H1 (cell line): Measurements from ENCODE around the gene SSU72. TPM values are rescaled to one million over a fixed set of nuclear protein-coding genes. Genes with fewer than 3 reads are reported as not detected.
A peak's percentile ranks its signal among the peaks of the same experiment; 100 is the strongest.

Experiments used
- CTCF ChIA-PET: fragments of 300-600 bp; sonication (Branson Sonifier 250); formaldehyde crosslinking; loops from one replicate; lab custom pipeline; 2021; ENCODE audit not compliant: partially characterized antibody; lab: Charles Lee
- POLR2A ChIA-PET: fragments of 300-600 bp; sonication (Branson Sonifier 250); formaldehyde crosslinking; loops from one replicate; lab custom pipeline; 2021; ENCODE audit warnings: inconsistent platforms; ENCODE audit not compliant: partially characterized antibody; lab: Charles Lee
- DNase-seq, 2 experiments: peaks; one replicate each; pipeline versions ENCODE4 v3.0.0 to v3.0.0-alpha.2; 2010 to 2022; ENCODE audit warnings: low spot score in 2 of 2, low read depth in 1 of 2, mixed read lengths in 1 of 2
- FAIRE-seq: peaks from 2 replicates; lab custom pipeline; 2011; peaks lifted over from hg19 to GRCh38; lab: Jason Lieb, UNC
- H2AFZ ChIP-seq: 2 replicates; pipeline ENCODE4 v1.8.1; 2012; ENCODE audit warnings: low read length, inconsistent platforms
- H2AK5ac ChIP-seq: 2 replicates; pipeline ENCODE4 v1.6.1; 2013; ENCODE audit warnings: low read depth, low read length
- H2BK120ac ChIP-seq: replicated peaks from 2 replicates; pipeline ENCODE3; 2013; ENCODE audit warnings: low read depth, low read length, inconsistent platforms
- H2BK12ac ChIP-seq: 2 replicates; pipeline ENCODE4 v1.6.1; 2013; ENCODE audit warnings: low read depth, low read length
- H2BK15ac ChIP-seq: 2 replicates; pipeline ENCODE4 v1.6.1; 2013; ENCODE audit warnings: low read length
- H2BK20ac ChIP-seq: 2 replicates; pipeline ENCODE4 v1.6.1; 2013; ENCODE audit warnings: low read length
- H2BK5ac ChIP-seq: 2 replicates; pipeline ENCODE4 v1.6.1; 2013; ENCODE audit warnings: low read depth, low read length
- H3K14ac ChIP-seq: 2 replicates; pipeline ENCODE4 v1.6.1; 2013; ENCODE audit warnings: inconsistent platforms; ENCODE audit not compliant: insufficient read length
- H3K18ac ChIP-seq: 2 replicates; pipeline ENCODE4 v1.6.1; 2013; ENCODE audit warnings: low read length; ENCODE audit errors: extremely low read depth
- H3K23ac ChIP-seq: 2 replicates; pipeline ENCODE4 v1.6.1; 2013; ENCODE audit warnings: inconsistent platforms; ENCODE audit not compliant: insufficient read length
- H3K23me2 ChIP-seq: 2 replicates; pipeline ENCODE4 v1.6.1; 2013; ENCODE audit warnings: low read depth, low read length
- H3K27ac ChIP-seq: 2 replicates; pipeline ENCODE4 v1.6.1; 2011; ENCODE audit warnings: low read depth, low read length, inconsistent platforms
- H3K27me3 ChIP-seq, 4 experiments: replicated peaks in 1 of 4; 1 replicate in 1 of 4; 2 replicates in 3 of 4; pipeline versions ENCODE4 v1.6.1 to v1.8.1; 2011 to 2013; ENCODE audit warnings: low read length in 3 of 4, mild to moderate bottlenecking in 3 of 4, inconsistent platforms in 2 of 4, mixed read lengths in 2 of 4, moderate library complexity in 1 of 4; ENCODE audit not compliant: control insufficient read depth in 3 of 4, insufficient read depth in 3 of 4; ENCODE audit errors: extremely low read depth in 1 of 4
- H3K36me3 ChIP-seq, 4 experiments: 2 replicates each; pipeline versions ENCODE4 v1.6.1 to v1.8.1; 2011 to 2013; ENCODE audit warnings: mild to moderate bottlenecking in 4 of 4, low read length in 3 of 4, moderate library complexity in 2 of 4, control low read depth in 1 of 4, inconsistent platforms in 1 of 4; ENCODE audit not compliant: insufficient read depth in 4 of 4, control insufficient read depth in 2 of 4
- H3K4ac ChIP-seq: replicated peaks from 2 replicates; pipeline ENCODE3; 2013; ENCODE audit warnings: low read length, low read depth, mixed read lengths, inconsistent platforms; ENCODE audit not compliant: insufficient read length
- H3K4me1 ChIP-seq, 4 experiments: replicated peaks in 1 of 4; 1 replicate in 1 of 4; 2 replicates in 3 of 4; pipeline versions ENCODE4 v1.6.1 to v1.8.1; 2011 to 2013; ENCODE audit warnings: low read length in 3 of 4, inconsistent platforms in 2 of 4, mixed read lengths in 1 of 4; ENCODE audit not compliant: insufficient read depth in 4 of 4, control insufficient read depth in 3 of 4
- H3K4me2 ChIP-seq, 2 experiments: 2 replicates each; pipeline versions ENCODE4 v1.6.1 to v1.8.1; 2011 to 2013; ENCODE audit warnings: low read depth in 2 of 2, low read length in 2 of 2, control low read depth in 1 of 2, inconsistent platforms in 1 of 2, mild to moderate bottlenecking in 1 of 2; ENCODE audit not compliant: insufficient read depth in 1 of 2
- H3K4me3 ChIP-seq, 4 experiments: fragments of 200-600, 300-600 bp in 1 of 4; sonication (generic), shearing (Covaris generic), sonication (Bioruptor Twin) in 1 of 4; 2 replicates each; pipeline versions ENCODE4 v1.5.1 to v1.8.1; 2011 to 2016; ENCODE audit warnings: low read length in 4 of 4, low read depth in 3 of 4, control low read depth in 2 of 4, inconsistent platforms in 2 of 4, mild to moderate bottlenecking in 2 of 4, mixed read lengths in 1 of 4, moderate library complexity in 1 of 4; ENCODE audit not compliant: insufficient read depth in 2 of 4; ENCODE audit errors: extremely low read depth in 1 of 4
- H3K56ac ChIP-seq: replicated peaks from 2 replicates; pipeline ENCODE3; 2013; ENCODE audit warnings: low read depth, mild to moderate bottlenecking, mixed read lengths, low read length, inconsistent platforms; ENCODE audit not compliant: insufficient read length
- H3K79me1 ChIP-seq: 2 replicates; pipeline ENCODE4 v1.6.1; 2013; ENCODE audit warnings: low read depth, low read length, control low read depth
- H3K79me2 ChIP-seq, 2 experiments: 2 replicates each; pipeline versions ENCODE4 v1.6.1 to v1.8.1; 2012 to 2013; ENCODE audit warnings: low read length in 2 of 2, mild to moderate bottlenecking in 2 of 2, inconsistent platforms in 1 of 2; ENCODE audit not compliant: insufficient read depth in 2 of 2, control insufficient read depth in 1 of 2
- H3K9ac ChIP-seq, 4 experiments: replicated peaks in 1 of 4; 1 replicate in 1 of 4; 2 replicates in 3 of 4; pipeline versions ENCODE4 v1.6.1 to v1.8.1; 2011 to 2013; ENCODE audit warnings: low read depth in 3 of 4, low read length in 3 of 4, control low read depth in 2 of 4, mild to moderate bottlenecking in 2 of 4, moderate library complexity in 2 of 4, inconsistent platforms in 1 of 4; ENCODE audit errors: extremely low read depth in 1 of 4
- H3K9me3 ChIP-seq, 2 experiments: 2 replicates each; pipeline versions ENCODE4 v1.6.1 to v1.8.1; 2012 to 2013; ENCODE audit warnings: mild to moderate bottlenecking in 2 of 2, moderate library complexity in 2 of 2, control low read depth in 1 of 2, inconsistent platforms in 1 of 2, low read depth in 1 of 2, low read length in 1 of 2, mixed read lengths in 1 of 2; ENCODE audit not compliant: insufficient read depth in 2 of 2
- H4K20me1 ChIP-seq, 2 experiments: replicated peaks in 1 of 2; 2 replicates each; pipeline versions ENCODE3 to v1.8.1; 2011 to 2013; ENCODE audit warnings: inconsistent platforms in 2 of 2, low read length in 2 of 2, mild to moderate bottlenecking in 1 of 2; ENCODE audit not compliant: insufficient read depth in 2 of 2, control insufficient read depth in 1 of 2
- H4K5ac ChIP-seq: 2 replicates; pipeline ENCODE4 v1.6.1; 2013; ENCODE audit warnings: low read length, low read depth, mixed read lengths, inconsistent platforms; ENCODE audit not compliant: insufficient read length
- H4K8ac ChIP-seq: 2 replicates; pipeline ENCODE4 v1.8.0; 2013; ENCODE audit warnings: mild to moderate bottlenecking, moderate library complexity, low read length, inconsistent platforms; ENCODE audit not compliant: insufficient read depth; ENCODE audit errors: extremely low read depth
- H4K91ac ChIP-seq: replicated peaks from 2 replicates; pipeline ENCODE3; 2013; ENCODE audit warnings: low read length, mixed read lengths, inconsistent platforms; ENCODE audit not compliant: insufficient read length
- CBX8 ChIP-seq: fragments of 300-800, 300-1000 bp; sonication (generic); IDR thresholded peaks from 2 replicates; pipeline ENCODE4 v1.7.1; 2016; ENCODE audit warnings: low read depth, low read length, borderline replicate concordance
- CHD2 ChIP-seq: IDR thresholded peaks from 2 replicates; pipeline ENCODE4 v1.6.1; 2012; ENCODE audit warnings: low read length, improper control_type of control experiment
- CTCF ChIP-seq, 3 experiments: IDR thresholded peaks; 1 replicate in 2 of 3; 2 replicates in 1 of 3; pipeline versions ENCODE4 v1.5.1 to v1.6.1; 2011; ENCODE audit warnings: low read length in 3 of 3, mild to moderate bottlenecking in 3 of 3, inconsistent platforms in 2 of 3, low read depth in 1 of 3, moderate library complexity in 1 of 3; ENCODE audit not compliant: insufficient read depth in 1 of 3; ENCODE audit errors: control extremely low read depth in 1 of 3
- HDAC6 ChIP-seq: IDR thresholded peaks from one replicate; pipeline ENCODE4 v1.7.1; 2012; ENCODE audit warnings: low read depth, mild to moderate bottlenecking, inconsistent platforms, low read length, moderate library complexity
- MAX ChIP-seq: IDR thresholded peaks from 2 replicates; pipeline ENCODE4 v1.6.1; 2012; ENCODE audit warnings: inconsistent platforms
- RAD21 ChIP-seq, 2 experiments: IDR thresholded peaks in 1 of 2; conservative IDR thresholded peaks in 1 of 2; 2 replicates each; pipeline ENCODE4 v1.6.1; 2011; ENCODE audit warnings: low read depth in 2 of 2, low read length in 2 of 2, improper control_type of control experiment in 1 of 2, inconsistent platforms in 1 of 2, mild to moderate bottlenecking in 1 of 2, moderate library complexity in 1 of 2
- SIN3A ChIP-seq, 2 experiments: IDR thresholded peaks in 1 of 2; conservative IDR thresholded peaks in 1 of 2; 2 replicates each; pipeline ENCODE4 v1.6.1; 2011 to 2012; ENCODE audit warnings: low read length in 2 of 2, improper control_type of control experiment in 1 of 2, low read depth in 1 of 2, mild to moderate bottlenecking in 1 of 2
- WGBS, 2 experiments: shearing (Covaris generic) in 1 of 2; methylation state at CpG; one replicate each; pipeline versions ENCODE4 v1.1.6 to v1.1.7; 2013 to 2015; ENCODE audit warnings: low lambda C conversion rate in 2 of 2, mixed read lengths in 2 of 2, inconsistent platforms in 1 of 2, low coverage in 1 of 2, missing lambda C conversion rate in 1 of 2; ENCODE audit not compliant: insufficient replicate concordance in 2 of 2, insufficient coverage in 1 of 2, insufficient read length in 1 of 2; ENCODE audit errors: extremely low coverage in 1 of 2, missing lambda C conversion rate in 1 of 2; 5-methylcytosine and 5-hydroxymethylcytosine counted together
- polyA plus RNA-seq, 7 experiments: library from polyadenylated mRNA; depleted of rRNA in 3 of 7; stranded (reverse) in 5 of 7; unstranded in 2 of 7; fragments of >200 nt in 5 of 7; fragments of 200-250 nt in 2 of 7; gene quantifications; 1 replicate in 5 of 7; 2 replicates in 1 of 7; 4 replicates in 1 of 7; pipeline versions ENCODE4 v1.2.1 to v1.2.3, GENCODE V29; 2011 to 2013; ENCODE audit warnings: missing spikeins in 2 of 7, mixed read lengths in 2 of 7
- total RNA-seq: library from RNA; stranded (reverse); fragmentation: NEBNext Ultra II Directional; extraction: Animal tissue kit (Norgen Biotek cat#: 25700); gene quantifications from 2 replicates; pipeline ENCODE4 v1.2.1, GENCODE V29; 2021

The SSU72 gene
- total and polyA plus RNA-seq, 2 of the 8 experiments (the other 6 are each of a cell fraction or from before 2014, with no cell fraction given): 110 to 165 TPM

- no peak overlapping the region for H3K27ac ChIP-seq
- TF ChIP-seq HDAC6: no peak
- TF ChIP-seq RAD21 (IDR thresholded peaks at IDR 0.05 in 1 of 2, conservative IDR thresholded peaks at IDR 0.05 in 1 of 2; ENCODE audit: low read depth in 2 of 2, low read length in 2 of 2): peak; percentile 8 to 49; a peak in 2 of 4 replicates
- 0 out of 2 replicates have a peak, but pooled peaks have one; percentile 34 for TF ChIP-seq CHD2
- TF ChIP-seq MAX: peak; percentile 82
- TF ChIP-seq CTCF (IDR thresholded peaks at IDR 0.05; ENCODE audit: control extremely low read depth in 1 of 3, insufficient read depth in 1 of 3, low read depth in 1 of 3, low read length in 3 of 3): peak in 2 of 3 experiments; percentile 46 to 66; a peak in 3 of 4 replicates
- TF ChIP-seq SIN3A (conservative IDR thresholded peaks at IDR 0.05 in 1 of 2, IDR thresholded peaks at IDR 0.05 in 1 of 2; ENCODE audit: low read depth in 1 of 2, low read length in 2 of 2): 0 out of 4 replicates have a peak, but pooled peaks of 1 of the 2 experiments have one; percentile 25
- no peak for TF ChIP-seq CBX8
- H3K23me2 ChIP-seq: peaks cover 16% of the 10 kb centered on the region; the same call in 1 of the 2 replicates
- H2AK5ac ChIP-seq: peak overlapping the region; percentile 39; the same call in 1 of the 2 replicates
- H3K9me3 ChIP-seq: no peaks in the 10 kb centered on the region
- peaks cover 0 to 24% (median 18%) of the 10 kb centered on the region in 4 experiments; a peak in 6 of 7 replicates for H3K4me1 ChIP-seq
- no peak overlapping the region for H3K23ac ChIP-seq
- FAIRE-seq: no peak
- peaks cover 2 to 6% of the 10 kb centered on the region in 2 experiments for H4K20me1 ChIP-seq
- H4K91ac ChIP-seq: peak overlapping the region; percentile 65
- H3K9ac ChIP-seq: no peak overlapping the region; a peak in 2 of 7 replicates
- 49% methylated on average over 13 of the region's 16 CpGs; no CpG with 5 or more reads in 1 of the 2 experiments for WGBS, 2 experiments
- no peak overlapping the region for H3K14ac ChIP-seq
- no peak overlapping the region for H2BK120ac ChIP-seq
- H4K5ac ChIP-seq: no peak overlapping the region
- H3K4ac ChIP-seq: no peak overlapping the region
- H2BK20ac ChIP-seq: no peak overlapping the region
- peak overlapping the region; percentile 30 to 57 for H3K4me2 ChIP-seq
- H2AFZ ChIP-seq: no peak overlapping the region
- no peaks in the 10 kb centered on the region for H3K79me1 ChIP-seq
- H3K4me3 ChIP-seq: no peak overlapping the region
- H3K27me3 ChIP-seq: peaks cover 13 to 41% (median 34%) of the 10 kb centered on the region in 4 experiments
- H4K8ac ChIP-seq: no peak overlapping the region; the same call in 1 of the 2 replicates
- no peak overlapping the region for H2BK15ac ChIP-seq
- H2BK12ac ChIP-seq: 0 out of 2 replicates have a peak overlapping the region, but pooled peaks have one; percentile 50
- CTCF ChIA-PET: interaction anchor here (0.8 to 3.1 kb wide), 13 partner anchors 10 to 58 kb away, joined by 3 to 18 read pairs (median 6); no protein-coding TSS in a partner anchor
- H3K79me2 ChIP-seq: no peaks in the 10 kb centered on the region
- H2BK5ac ChIP-seq: peak overlapping the region; percentile 24; the same call in 1 of the 2 replicates
- H3K36me3 ChIP-seq: no peaks in the 10 kb centered on the region
- no peak overlapping the region for H3K56ac ChIP-seq
- POLR2A ChIA-PET: interaction anchor here (1.0 to 2.7 kb wide), 7 partner anchors 18 to 39 kb away, joined by 3 to 10 read pairs (median 8); partner anchors contain the start of genes MIB2 and SSU72
- DNase-seq: peak; percentile 25 to 66
- H3K18ac ChIP-seq: peak overlapping the region; percentile 48
These were observed 22.7 kb upstream of the SSU72 start for GRCh38 chr1:1597275-1597930.
